Measurements from ENCODE around the gene EXOC3L2. TPM values are rescaled to one million over a fixed set of nuclear protein-coding genes. Genes with fewer than 3 reads are reported as not detected.

EXOC3L2 gene
- total and polyA plus RNA-seq, 7 donors, result 0.14 to 1.7 (median 0.51) TPM; not detected in 3

GRCh38 chr19:45249261-45250033 is 4.2 kb upstream of the EXOC3L2 start:
- Histone ChIP-seq H3K36me3 (no peaks in the 10 kb centered on the region), H3K27ac (no peak overlapping the region), H3K4me1 (peaks cover 0 to 44% (median 39%) of the 10 kb centered on the region in 4 donors), H3K27me3 (no peaks in the 10 kb centered on the region), H3K4me3 (no peak overlapping the region), H3K9me3 (no peaks in the 10 kb centered on the region)
- TF ChIP-seq POLR2AphosphoS5 (IDR thresholded peaks at IDR 0.05) (no peak), CTCF (IDR thresholded peaks at IDR 0.05) (no peak), EP300 (IDR thresholded peaks at IDR 0.05) (no peak), POLR2A (IDR thresholded peaks at IDR 0.05) (no peak)
- DNase-seq, result no peak
- intact Hi-C loops (cut with DNase I), result loop anchor here (2.0 to 10.0 kb wide), 6 partner anchors 71 to 357 kb away; partner anchors contain the start of genes BLOC1S3, GEMIN7, PPP1R37 and TOMM40
- WGBS, 2 donors, result 44 to 65% methylated on average over 11 of the region's 11 CpGs

DNA sequence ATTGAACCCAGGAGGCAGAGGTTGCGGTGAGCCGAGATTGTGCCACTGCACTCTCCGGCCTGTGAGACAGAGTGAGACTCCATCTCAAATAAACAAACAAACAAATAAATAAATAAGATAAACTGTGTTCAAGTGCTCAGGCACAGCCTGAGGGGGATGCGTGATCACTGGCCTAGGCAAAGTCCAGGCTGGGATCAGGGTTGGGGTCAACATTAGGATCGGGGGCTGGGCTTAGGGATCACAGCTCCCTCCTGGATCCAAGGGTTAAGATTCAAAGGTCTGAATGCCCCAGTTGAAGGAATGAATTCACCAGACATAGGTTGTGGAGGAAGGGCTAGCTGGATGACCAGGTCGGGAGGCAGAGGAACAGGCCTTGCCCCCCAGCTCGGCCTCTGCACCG is 1.9 kb upstream of the EXOC3L2 start:
- DNase-seq, result no peak
- Histone ChIP-seq H3K4me3 (no peak overlapping the region), H3K4me1 (peaks cover 0 to 21% (median 17%) of the 10 kb centered on the region in 4 donors), H3K27me3 (no peaks in the 10 kb centered on the region), H3K27ac (no peak overlapping the region), H3K9me3 (no peaks in the 10 kb centered on the region), H3K36me3 (no peaks in the 10 kb centered on the region)
- TF ChIP-seq EP300 (IDR thresholded peaks at IDR 0.05) (no peak), CTCF (IDR thresholded peaks at IDR 0.05) (no peak), POLR2AphosphoS5 (IDR thresholded peaks at IDR 0.05) (no peak), POLR2A (IDR thresholded peaks at IDR 0.05) (no peak)
- intact Hi-C loops (cut with DNase I), result loop anchor here (5.0 kb wide), 1 partner anchor 170 kb away; the partner anchor contains the start of genes GEMIN7 and ZNF296
- 91 to 93% methylated on average over 8 of the region's 8 CpGs for WGBS, 2 donors

DNA sequence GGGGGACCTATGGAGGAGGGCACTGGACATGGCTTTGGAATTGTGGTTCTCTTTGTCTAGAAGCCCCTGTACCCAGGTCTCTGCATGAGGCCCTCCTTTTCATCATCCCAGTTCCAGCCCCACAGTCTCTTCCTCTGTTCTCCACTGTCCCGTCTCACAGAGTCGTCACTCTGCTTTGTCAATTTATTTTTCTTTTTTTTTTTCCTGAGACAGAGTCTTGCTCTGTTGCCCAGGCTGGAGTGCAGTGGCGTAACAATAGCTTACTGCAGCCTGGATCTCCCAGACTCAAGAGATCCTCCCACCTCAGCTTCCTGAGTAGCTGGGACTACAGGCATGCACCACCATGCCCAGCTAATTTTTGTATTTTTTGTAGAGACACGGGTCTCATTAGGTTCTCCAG is 619 bp upstream of the EXOC3L2 start:
- WGBS, 2 donors, result 66 to 71% methylated on average over 4 of the region's 4 CpGs
- TF ChIP-seq POLR2A (IDR thresholded peaks at IDR 0.05) (no peak), EP300 (IDR thresholded peaks at IDR 0.05) (no peak), POLR2AphosphoS5 (IDR thresholded peaks at IDR 0.05) (no peak), CTCF (IDR thresholded peaks at IDR 0.05) (no peak)
- Histone ChIP-seq H3K4me1 (peaks cover 0 to 18% (median 13%) of the 10 kb centered on the region in 4 donors), H3K27me3 (no peaks in the 10 kb centered on the region), H3K27ac (peak overlapping the region in 1 of 4 donors; percentile 27), H3K4me3 (no peak overlapping the region), H3K9me3 (no peaks in the 10 kb centered on the region), H3K36me3 (no peaks in the 10 kb centered on the region)
- DNase-seq, result no peak
- intact Hi-C loops (cut with DNase I), result loop anchor here (5.0 kb wide), 1 partner anchor 169 kb away; the partner anchor contains the start of genes GEMIN7 and ZNF296

GRCh38 chr19:45244133-45244794 is 943 bp downstream of the EXOC3L2 start:
- TF ChIP-seq POLR2A (IDR thresholded peaks at IDR 0.05), result no peak
- TF ChIP-seq CTCF (IDR thresholded peaks at IDR 0.05), result no peak
- TF ChIP-seq POLR2AphosphoS5 (IDR thresholded peaks at IDR 0.05), result no peak
- no peak for TF ChIP-seq EP300 (IDR thresholded peaks at IDR 0.05)
- DNase-seq, result no peak
- no peaks in the 10 kb centered on the region for H3K27me3 ChIP-seq
- H3K9me3 ChIP-seq, result no peaks in the 10 kb centered on the region
- H3K27ac ChIP-seq, result no peak overlapping the region
- peaks cover 0 to 10% (median 6%) of the 10 kb centered on the region in 4 donors for H3K4me1 ChIP-seq
- WGBS, 2 donors, result 58 to 71% methylated on average over 15 of the region's 15 CpGs
- no peaks in the 10 kb centered on the region for H3K36me3 ChIP-seq
- H3K4me3 ChIP-seq, result peak overlapping the region in 1 of 4 donors; percentile 3
- intact Hi-C loops (cut with DNase I), result no loop called here
